C4-2B (cell line): ENCODE measurements around the gene RAB31.

ENCODE experiments used
- ZFX ChIP-seq: fragments of 450-650 bp; IDR thresholded peaks from 2 replicates; pipeline ENCODE4 v1.6.1; 2017
- TF ChIP-seq, protein P1 (sequence below): fragments of 450-650 bp; conservative IDR thresholded peaks from 2 replicates; pipeline ENCODE4 v1.5.1; 2017; ENCODE audit warnings: mild to moderate bottlenecking

GRCh38 chr18:9867071-9867594 is 159.0 kb downstream of the RAB31 start:
- TF ChIP-seq, protein P1, sequence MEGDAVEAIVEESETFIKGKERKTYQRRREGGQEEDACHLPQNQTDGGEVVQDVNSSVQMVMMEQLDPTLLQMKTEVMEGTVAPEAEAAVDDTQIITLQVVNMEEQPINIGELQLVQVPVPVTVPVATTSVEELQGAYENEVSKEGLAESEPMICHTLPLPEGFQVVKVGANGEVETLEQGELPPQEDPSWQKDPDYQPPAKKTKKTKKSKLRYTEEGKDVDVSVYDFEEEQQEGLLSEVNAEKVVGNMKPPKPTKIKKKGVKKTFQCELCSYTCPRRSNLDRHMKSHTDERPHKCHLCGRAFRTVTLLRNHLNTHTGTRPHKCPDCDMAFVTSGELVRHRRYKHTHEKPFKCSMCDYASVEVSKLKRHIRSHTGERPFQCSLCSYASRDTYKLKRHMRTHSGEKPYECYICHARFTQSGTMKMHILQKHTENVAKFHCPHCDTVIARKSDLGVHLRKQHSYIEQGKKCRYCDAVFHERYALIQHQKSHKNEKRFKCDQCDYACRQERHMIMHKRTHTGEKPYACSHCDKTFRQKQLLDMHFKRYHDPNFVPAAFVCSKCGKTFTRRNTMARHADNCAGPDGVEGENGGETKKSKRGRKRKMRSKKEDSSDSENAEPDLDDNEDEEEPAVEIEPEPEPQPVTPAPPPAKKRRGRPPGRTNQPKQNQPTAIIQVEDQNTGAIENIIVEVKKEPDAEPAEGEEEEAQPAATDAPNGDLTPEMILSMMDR, result no peak
- no peak for TF ChIP-seq ZFX
